HG03565 (cell line): ENCODE results near the gene RNF141.

Experiments
- ATAC-seq: cut with Tn5 transposase; IDR thresholded peaks from one replicate; pipeline ENCODE4 v1.9.1; 2021; ENCODE audit warnings: mild to moderate bottlenecking, moderate library complexity; ENCODE audit not compliant: unreplicated experiment

RNF141 gene

GRCh38 chr11:10561947-10562346 is 21.0 kb upstream of the RNF141 start:
- no peak for ATAC-seq

GRCh38 chr11:10561043-10561818 is 20.2 kb upstream of the RNF141 start:
- no peak for ATAC-seq

- ATAC-seq: no peak
Observed at GRCh38 chr11:10558288-10558687, 17.3 kb upstream of the RNF141 start.

GRCh38 chr11:10556590-10556989 is 15.6 kb upstream of the RNF141 start:
- ATAC-seq: no peak

- ATAC-seq: no peak
Observed at GRCh38 chr11:10551845-10552352, 10.9 kb upstream of the RNF141 start.

- no peak for ATAC-seq
Observed at GRCh38 chr11:10551290-10551592, 10.3 kb upstream of the RNF141 start.

GRCh38 chr11:10550503-10551289 is 9.7 kb upstream of the RNF141 start:
- ATAC-seq: no peak

- no peak for ATAC-seq
Observed at GRCh38 chr11:10544491-10545465, 3.8 kb upstream of the RNF141 start.

- no peak for ATAC-seq
Observed at GRCh38 chr11:10543782-10544181, 2.8 kb upstream of the RNF141 start.

GRCh38 chr11:10542776-10543175 is 1.8 kb upstream of the RNF141 start:
- ATAC-seq: no peak

- ATAC-seq: no peak
Observed at GRCh38 chr11:10541561-10541930, 559 bp upstream of the RNF141 start.

GRCh38 chr11:10540546-10540914 is 457 bp downstream of the RNF141 start:
- peak; percentile 11 for ATAC-seq

GRCh38 chr11:10539339-10539738 is 1.6 kb downstream of the RNF141 start:
- no peak for ATAC-seq

GRCh38 chr11:10538924-10539323 is 2.1 kb downstream of the RNF141 start:
- ATAC-seq: no peak

GRCh38 chr11:10537600-10537999 is 3.4 kb downstream of the RNF141 start:
- ATAC-seq: no peak

- ATAC-seq: no peak
Observed at GRCh38 chr11:10534316-10534715, 6.7 kb downstream of the RNF141 start.

GRCh38 chr11:10533323-10533722 is 7.7 kb downstream of the RNF141 start:
- no peak for ATAC-seq

GRCh38 chr11:10532526-10532925 is 8.5 kb downstream of the RNF141 start:
- no peak for ATAC-seq

GRCh38 chr11:10529279-10529678 is 11.7 kb downstream of the RNF141 start:
- ATAC-seq: no peak

- ATAC-seq: no peak
Observed at GRCh38 chr11:10528121-10528520, 12.9 kb downstream of the RNF141 start.
